Hepatocyte (in vitro differentiated cells): Measurements from ENCODE around the gene NCR1.
"Not testable (repeated sequence)": the region's sequence is repeated elsewhere in the genome, so short reads cannot be mapped to it uniquely, and the experiment has no call there.

ENCODE experiments used
- EZH2 ChIP-seq: fragments of 200-600 bp; sonication (generic); IDR thresholded peaks from 2 replicates; pipeline ENCODE4 v1.6.1; 2016; ENCODE audit warnings: antibody characterized with exemption, mild to moderate bottlenecking, borderline replicate concordance
- EZH2phosphoT487 ChIP-seq: fragments of 200-600 bp; sonication (generic); IDR thresholded peaks from one replicate; pipeline ENCODE4 v1.6.1; 2018; ENCODE audit warnings: antibody characterized with exemption, mild to moderate bottlenecking, low read depth, moderate library complexity; ENCODE audit not compliant: unreplicated experiment, severe bottlenecking
- TF ChIP-seq, protein P1 (sequence below): fragments of 200-600 bp; sonication (generic); IDR thresholded peaks from 2 replicates; pipeline ENCODE4 v1.5.1; 2016; ENCODE audit warnings: antibody characterized with exemption, mild to moderate bottlenecking; ENCODE audit not compliant: poor library complexity

DNA sequence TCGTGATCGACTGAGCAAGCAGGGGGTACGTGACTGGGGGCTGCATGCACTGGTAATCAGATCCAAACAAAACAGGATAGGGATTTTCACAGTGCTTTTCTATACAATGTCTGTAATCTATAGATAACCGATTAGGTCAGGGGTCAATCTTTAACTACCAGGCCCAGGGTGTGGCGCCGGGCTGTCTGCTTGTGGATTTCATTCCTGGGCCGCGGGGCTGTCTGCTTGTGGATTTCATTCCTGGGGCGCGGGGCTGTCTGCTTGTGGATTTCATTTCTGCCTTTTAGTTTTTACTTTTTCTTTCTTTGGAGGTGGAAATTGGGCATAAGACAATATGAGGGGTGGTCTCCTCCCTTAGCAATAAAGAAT lies 47.4 kb downstream of the NCR1 start:
- TF ChIP-seq, protein P1, sequence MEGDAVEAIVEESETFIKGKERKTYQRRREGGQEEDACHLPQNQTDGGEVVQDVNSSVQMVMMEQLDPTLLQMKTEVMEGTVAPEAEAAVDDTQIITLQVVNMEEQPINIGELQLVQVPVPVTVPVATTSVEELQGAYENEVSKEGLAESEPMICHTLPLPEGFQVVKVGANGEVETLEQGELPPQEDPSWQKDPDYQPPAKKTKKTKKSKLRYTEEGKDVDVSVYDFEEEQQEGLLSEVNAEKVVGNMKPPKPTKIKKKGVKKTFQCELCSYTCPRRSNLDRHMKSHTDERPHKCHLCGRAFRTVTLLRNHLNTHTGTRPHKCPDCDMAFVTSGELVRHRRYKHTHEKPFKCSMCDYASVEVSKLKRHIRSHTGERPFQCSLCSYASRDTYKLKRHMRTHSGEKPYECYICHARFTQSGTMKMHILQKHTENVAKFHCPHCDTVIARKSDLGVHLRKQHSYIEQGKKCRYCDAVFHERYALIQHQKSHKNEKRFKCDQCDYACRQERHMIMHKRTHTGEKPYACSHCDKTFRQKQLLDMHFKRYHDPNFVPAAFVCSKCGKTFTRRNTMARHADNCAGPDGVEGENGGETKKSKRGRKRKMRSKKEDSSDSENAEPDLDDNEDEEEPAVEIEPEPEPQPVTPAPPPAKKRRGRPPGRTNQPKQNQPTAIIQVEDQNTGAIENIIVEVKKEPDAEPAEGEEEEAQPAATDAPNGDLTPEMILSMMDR: not testable (repeated sequence)
- TF ChIP-seq EZH2, EZH2phosphoT487: not testable (repeated sequence)
